Calu3 (cell line): ENCODE data around the gene CCDC18. TPM values are rescaled to one million over a fixed set of nuclear protein-coding genes. Genes with fewer than 3 reads are reported as not detected.

Experiments
- Bru-seq: library from RNA; stranded (reverse); fragments of 400-500 nt; gene quantifications from one replicate; lab custom pipeline; 2021; lab: Mats Ljungman, UMichigan
- BruChase-seq, 2 experiments: library from RNA; stranded (reverse); fragments of 400-500 nt; gene quantifications; one replicate each; lab custom pipeline; 2021; lab: Mats Ljungman, UMichigan
- BruUV-seq: library from RNA; stranded (reverse); fragments of 400-500 nt; replicated peaks from 2 replicates; lab custom pipeline; 2021; lab: Mats Ljungman, UMichigan
- CTCF ChIA-PET: fragments of 300-600 bp; sonication (Branson Sonifier 250); formaldehyde crosslinking; loops from one replicate; lab custom pipeline; 2022; ENCODE audit warnings: antibody characterized with exemption; lab: Charles Lee
- DNase-seq: peaks from one replicate; pipeline ENCODE4 v3.0.0; 2022
- H3K27ac Mint-ChIP-seq: one replicate; pipeline ENCODE4 v1.8.0; 2022; ENCODE audit warnings: mixed read lengths; ENCODE audit not compliant: unreplicated experiment
- H3K27me3 Mint-ChIP-seq: one replicate; pipeline ENCODE4 v1.8.0; 2022; ENCODE audit warnings: mixed read lengths; ENCODE audit not compliant: unreplicated experiment
- H3K36me3 Mint-ChIP-seq: one replicate; pipeline ENCODE4 v1.8.0; 2022; ENCODE audit warnings: mild to moderate bottlenecking, moderate library complexity, mixed read lengths; ENCODE audit not compliant: insufficient read depth, unreplicated experiment
- H3K4me1 Mint-ChIP-seq: one replicate; pipeline ENCODE4 v1.8.0; 2022; ENCODE audit warnings: mild to moderate bottlenecking, low read depth, mixed read lengths; ENCODE audit not compliant: unreplicated experiment
- H3K4me3 Mint-ChIP-seq: one replicate; pipeline ENCODE4 v1.8.0; 2022; ENCODE audit warnings: mild to moderate bottlenecking, low read depth, moderate library complexity, mixed read lengths; ENCODE audit not compliant: unreplicated experiment
- H3K9me3 Mint-ChIP-seq: one replicate; pipeline ENCODE4 v1.8.0; 2022; ENCODE audit warnings: low read depth, mixed read lengths; ENCODE audit not compliant: unreplicated experiment
- intact Hi-C: fragments of 100-400 bp; cut with micrococcal nuclease; formaldehyde crosslinking; loops from one replicate; pipeline ENCODE4 v1.10.0; 2022; ENCODE audit not compliant: unreplicated experiment
- long read RNA-seq: library from polyadenylated mRNA; stranded (forward); transcript quantifications from one replicate; pipeline ENCODE4 v2.0.0, GENCODE V29; 2022
- total RNA-seq: library from RNA; stranded (reverse); gene quantifications from 2 replicates; pipeline ENCODE4 v1.2.3, GENCODE V29; 2022
- TF ChIP-seq, protein P1 (sequence below): fragments of 200-600 bp; IDR thresholded peaks from one replicate; pipeline ENCODE4 v1.8.0; 2022; ENCODE audit warnings: antibody characterized with exemption; ENCODE audit not compliant: unreplicated experiment

CCDC18 gene, protein sequence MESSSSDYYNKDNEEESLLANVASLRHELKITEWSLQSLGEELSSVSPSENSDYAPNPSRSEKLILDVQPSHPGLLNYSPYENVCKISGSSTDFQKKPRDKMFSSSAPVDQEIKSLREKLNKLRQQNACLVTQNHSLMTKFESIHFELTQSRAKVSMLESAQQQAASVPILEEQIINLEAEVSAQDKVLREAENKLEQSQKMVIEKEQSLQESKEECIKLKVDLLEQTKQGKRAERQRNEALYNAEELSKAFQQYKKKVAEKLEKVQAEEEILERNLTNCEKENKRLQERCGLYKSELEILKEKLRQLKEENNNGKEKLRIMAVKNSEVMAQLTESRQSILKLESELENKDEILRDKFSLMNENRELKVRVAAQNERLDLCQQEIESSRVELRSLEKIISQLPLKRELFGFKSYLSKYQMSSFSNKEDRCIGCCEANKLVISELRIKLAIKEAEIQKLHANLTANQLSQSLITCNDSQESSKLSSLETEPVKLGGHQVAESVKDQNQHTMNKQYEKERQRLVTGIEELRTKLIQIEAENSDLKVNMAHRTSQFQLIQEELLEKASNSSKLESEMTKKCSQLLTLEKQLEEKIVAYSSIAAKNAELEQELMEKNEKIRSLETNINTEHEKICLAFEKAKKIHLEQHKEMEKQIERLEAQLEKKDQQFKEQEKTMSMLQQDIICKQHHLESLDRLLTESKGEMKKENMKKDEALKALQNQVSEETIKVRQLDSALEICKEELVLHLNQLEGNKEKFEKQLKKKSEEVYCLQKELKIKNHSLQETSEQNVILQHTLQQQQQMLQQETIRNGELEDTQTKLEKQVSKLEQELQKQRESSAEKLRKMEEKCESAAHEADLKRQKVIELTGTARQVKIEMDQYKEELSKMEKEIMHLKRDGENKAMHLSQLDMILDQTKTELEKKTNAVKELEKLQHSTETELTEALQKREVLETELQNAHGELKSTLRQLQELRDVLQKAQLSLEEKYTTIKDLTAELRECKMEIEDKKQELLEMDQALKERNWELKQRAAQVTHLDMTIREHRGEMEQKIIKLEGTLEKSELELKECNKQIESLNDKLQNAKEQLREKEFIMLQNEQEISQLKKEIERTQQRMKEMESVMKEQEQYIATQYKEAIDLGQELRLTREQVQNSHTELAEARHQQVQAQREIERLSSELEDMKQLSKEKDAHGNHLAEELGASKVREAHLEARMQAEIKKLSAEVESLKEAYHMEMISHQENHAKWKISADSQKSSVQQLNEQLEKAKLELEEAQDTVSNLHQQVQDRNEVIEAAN (N-terminal part only)
- total RNA-seq (22.6 and 22.7 TPM in 2 replicates), Bru-seq, nascent RNA (percentile 82 among the genes with signal in this experiment), BruChase-seq, experiment 1, labeled RNA remaining after a 6-hour chase (percentile 72 among the genes with signal in this experiment), BruChase-seq, experiment 2, labeled RNA remaining after a 2-hour chase (percentile 77 among the genes with signal in this experiment)
- long read RNA-seq, partial matches to known transcripts = 2 of 12 reads
- long read RNA-seq, other reads (novel, unspliced or antisense) = 10 of 12 reads

DNA sequence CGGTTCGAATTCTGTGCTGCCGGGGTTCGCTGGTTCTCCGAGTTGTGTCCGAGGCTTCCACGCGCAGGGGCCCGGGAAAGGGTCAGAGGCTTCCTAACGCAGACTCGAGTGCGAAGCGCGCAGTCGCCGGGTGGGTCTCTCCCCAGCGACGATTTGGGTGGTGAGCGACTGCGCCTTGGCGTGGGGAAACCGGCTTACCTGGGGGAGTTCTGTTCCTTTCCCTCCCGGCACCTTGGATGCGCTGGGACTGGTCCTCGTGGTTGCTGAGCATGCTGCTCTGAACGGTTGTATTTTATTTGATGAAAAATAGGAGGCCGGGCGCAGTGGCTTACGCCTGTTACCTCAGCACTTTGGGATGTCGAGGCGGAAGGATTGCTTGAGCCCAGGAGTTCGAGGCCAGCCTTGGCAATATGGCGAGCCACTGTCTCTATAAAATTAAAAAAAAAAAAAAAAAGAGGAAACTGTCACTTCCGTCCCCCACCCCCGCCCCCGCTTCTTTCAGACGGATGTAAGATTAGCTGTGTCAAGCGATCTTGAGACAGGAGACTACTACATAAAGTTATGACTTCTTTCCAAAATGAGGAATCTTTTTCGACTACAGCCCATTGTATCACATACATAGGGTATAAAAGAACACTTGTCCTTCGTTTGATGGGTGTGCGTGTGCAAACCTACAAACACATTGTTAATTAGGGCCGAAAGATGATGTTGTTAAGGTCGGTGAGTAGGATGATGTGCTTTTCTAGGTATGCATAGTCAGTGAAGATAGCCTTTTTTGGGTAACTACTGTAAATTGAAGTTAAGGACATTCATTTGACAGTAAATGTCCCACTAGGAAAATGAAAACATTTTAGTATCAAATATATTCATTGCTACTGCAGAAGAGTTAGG lies at the start of gene CCDC18:
CCDC18 (plus strand) TSS at position 2 of the 891 bp plus-strand sequence. CDS start 2,638 bp downstream, outside the sequence.
- intact Hi-C loops = loop anchor here (5.0 kb wide), 1 partner anchor 99 kb away; no protein-coding TSS in a partner anchor
- TSS peak; percentile 58 for BruUV-seq

DNA sequence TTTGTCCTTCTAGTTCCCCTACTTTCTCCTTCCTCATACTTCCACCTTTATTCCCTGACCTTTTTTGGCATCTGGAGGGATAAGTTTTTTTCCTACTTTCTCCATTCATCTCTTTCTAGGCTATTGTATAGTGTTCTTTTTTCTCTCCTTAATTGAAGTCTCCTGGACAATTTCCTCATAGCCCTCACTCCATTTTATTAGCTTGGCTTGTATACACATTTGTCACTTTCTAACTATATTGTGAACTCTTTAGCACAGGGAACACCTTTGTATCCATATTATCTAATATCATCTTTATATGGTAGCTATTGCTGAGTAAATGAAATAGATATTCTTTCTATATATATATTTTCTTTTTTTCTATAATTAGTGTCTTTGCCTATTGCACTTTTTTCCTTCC lies 47.9 kb upstream of the CCDC18 start:
- Mint-ChIP-seq H3K4me3 (no peak overlapping the region), H3K4me1 (no peaks in the 10 kb centered on the region), H3K9me3 (no peaks in the 10 kb centered on the region), H3K27ac (no peak overlapping the region), H3K27me3 (no peaks in the 10 kb centered on the region), H3K36me3 (peaks cover 16% of the 10 kb centered on the region)
- CTCF ChIA-PET = no interaction called here
- BruUV-seq = no TSS peak
- intact Hi-C loops = no loop called here
- no peak for DNase-seq
- TF ChIP-seq, protein P1, sequence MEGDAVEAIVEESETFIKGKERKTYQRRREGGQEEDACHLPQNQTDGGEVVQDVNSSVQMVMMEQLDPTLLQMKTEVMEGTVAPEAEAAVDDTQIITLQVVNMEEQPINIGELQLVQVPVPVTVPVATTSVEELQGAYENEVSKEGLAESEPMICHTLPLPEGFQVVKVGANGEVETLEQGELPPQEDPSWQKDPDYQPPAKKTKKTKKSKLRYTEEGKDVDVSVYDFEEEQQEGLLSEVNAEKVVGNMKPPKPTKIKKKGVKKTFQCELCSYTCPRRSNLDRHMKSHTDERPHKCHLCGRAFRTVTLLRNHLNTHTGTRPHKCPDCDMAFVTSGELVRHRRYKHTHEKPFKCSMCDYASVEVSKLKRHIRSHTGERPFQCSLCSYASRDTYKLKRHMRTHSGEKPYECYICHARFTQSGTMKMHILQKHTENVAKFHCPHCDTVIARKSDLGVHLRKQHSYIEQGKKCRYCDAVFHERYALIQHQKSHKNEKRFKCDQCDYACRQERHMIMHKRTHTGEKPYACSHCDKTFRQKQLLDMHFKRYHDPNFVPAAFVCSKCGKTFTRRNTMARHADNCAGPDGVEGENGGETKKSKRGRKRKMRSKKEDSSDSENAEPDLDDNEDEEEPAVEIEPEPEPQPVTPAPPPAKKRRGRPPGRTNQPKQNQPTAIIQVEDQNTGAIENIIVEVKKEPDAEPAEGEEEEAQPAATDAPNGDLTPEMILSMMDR = no peak

More for the DNA sequence above, at the start of gene CCDC18:
- CTCF ChIA-PET = no interaction called here
- Mint-ChIP-seq H3K27ac (peak within 1 kb of the TSS; percentile 96), H3K9me3 (no peaks in the 10 kb centered on the region), H3K4me1 (peaks cover 34% of the 10 kb centered on the region), H3K4me3 (peak within 1 kb of the TSS; percentile 97), H3K36me3 (peaks cover 50% of the 10 kb centered on the region), H3K27me3 (no peaks in the 10 kb centered on the region)
- DNase-seq = no peak
- TF ChIP-seq, protein P1 = no peak

DNA sequence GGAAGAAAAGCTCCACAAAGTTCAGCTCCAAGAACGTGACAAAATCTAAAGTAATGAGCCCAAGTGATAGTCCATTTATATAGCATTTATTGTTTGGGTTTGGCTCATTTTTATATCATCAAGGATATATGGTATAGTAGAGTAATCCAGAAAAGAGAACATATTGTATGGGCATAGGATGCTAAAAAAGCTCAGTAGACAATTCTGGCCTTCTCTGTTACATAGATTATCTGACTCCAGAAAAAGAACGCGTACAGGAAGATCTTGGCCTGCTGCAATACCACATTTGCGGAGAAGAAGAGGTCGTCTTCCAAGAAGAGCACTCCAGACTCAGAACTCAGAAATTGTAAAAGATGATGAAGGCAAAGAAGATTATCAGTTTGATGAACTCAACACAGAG lies 44.1 kb upstream of the CCDC18 start:
- CTCF ChIA-PET = no interaction called here
- intact Hi-C loops = no loop called here
- no TSS peak for BruUV-seq
- TF ChIP-seq, protein P1 = no peak
- Mint-ChIP-seq H3K27me3 (no peaks in the 10 kb centered on the region), H3K27ac (no peak overlapping the region), H3K9me3 (no peaks in the 10 kb centered on the region), H3K4me3 (no peak overlapping the region), H3K36me3 (peaks cover 16% of the 10 kb centered on the region), H3K4me1 (no peaks in the 10 kb centered on the region)
- DNase-seq = no peak
